MM.1S (cell line): Measurements from ENCODE around the gene DRICH1.

Experiments
- CTCF ChIP-seq: fragments of 300-600 bp; sonication (generic); IDR thresholded peaks from 2 replicates; pipeline ENCODE4 v1.5.1; 2016; ENCODE audit warnings: antibody characterized with exemption, low read length, mixed read lengths
- EZH2 ChIP-seq: fragments of 300-600 bp; sonication (generic); optimal IDR thresholded peaks from 2 replicates; pipeline ENCODE3; 2017; ENCODE audit warnings: low read depth, mild to moderate bottlenecking, antibody characterized with exemption, low read length, mixed read lengths
- EZH2phosphoT487 ChIP-seq: fragments of 300-600 bp; sonication (generic); IDR thresholded peaks from 2 replicates; pipeline ENCODE4 v1.6.1; 2018; ENCODE audit warnings: antibody characterized with exemption, low read length

GRCh38 chr22:23678133-23678532 lies 46.0 kb upstream of the DRICH1 start:
- TF ChIP-seq EZH2 (no peak), CTCF (no peak), EZH2phosphoT487 (no peak)
